CD4-positive, alpha-beta memory T cell (primary cell): ENCODE measurements around the gene SLMAP. TPM values are rescaled to one million over a fixed set of nuclear protein-coding genes. Genes with fewer than 3 reads are reported as not detected.

Source experiments
- CTCF ChIA-PET: fragments of 350-600 bp; sonication (Branson Sonifier 250); formaldehyde crosslinking; loops from one replicate; lab custom pipeline; 2021; ENCODE audit warnings: inconsistent platforms; ENCODE audit not compliant: partially characterized antibody; lab: Charles Lee
- POLR2A ChIA-PET: fragments of 350-600 bp; sonication (Branson Sonifier 250); formaldehyde crosslinking; loops from one replicate; lab custom pipeline; 2021; ENCODE audit not compliant: partially characterized antibody; lab: Charles Lee
- DNase-seq, 5 donors: peaks; one replicate each; pipeline versions ENCODE4 v3.0.0 to v3.0.0-alpha.2; 2020 to 2022; ENCODE audit warnings: mixed read lengths in 1 of 5
- H3K27ac ChIP-seq: one replicate; pipeline ENCODE4 v1.7.0; 2013; ENCODE audit warnings: low read depth, low read length
- H3K27me3 ChIP-seq: 2 replicates; pipeline ENCODE4 v1.7.0; 2013; ENCODE audit warnings: mild to moderate bottlenecking, low read length, moderate library complexity; ENCODE audit not compliant: insufficient read depth
- H3K36me3 ChIP-seq: 2 replicates; pipeline ENCODE4 v1.7.0; 2013; ENCODE audit warnings: mild to moderate bottlenecking, low read length, moderate library complexity; ENCODE audit not compliant: insufficient read depth
- H3K4me1 ChIP-seq: 2 replicates; pipeline ENCODE4 v1.7.0; 2013; ENCODE audit warnings: mild to moderate bottlenecking, low read length, moderate library complexity; ENCODE audit not compliant: insufficient read depth
- H3K4me3 ChIP-seq, 2 donors: one replicate each; pipeline ENCODE4 v1.7.0; 2013; ENCODE audit warnings: low read length in 2 of 2, mild to moderate bottlenecking in 1 of 2
- H3K9me3 ChIP-seq, 2 donors: one replicate each; pipeline ENCODE4 v1.7.0; 2013; ENCODE audit warnings: low read length in 2 of 2, control low read depth in 1 of 2; ENCODE audit not compliant: control insufficient read depth in 1 of 2
- H3K27ac Mint-ChIP-seq, 7 donors: one replicate each; pipeline ENCODE4 v1.8.0; 2020 to 2021; ENCODE audit warnings: mixed read lengths in 7 of 7, mild to moderate bottlenecking in 6 of 7, inconsistent platforms in 3 of 7, moderate library complexity in 3 of 7
- H3K27me3 Mint-ChIP-seq, 2 donors: one replicate each; pipeline ENCODE4 v1.8.0; 2020 to 2021; ENCODE audit warnings: mixed read lengths in 2 of 2
- H3K36me3 Mint-ChIP-seq, 2 donors: one replicate each; pipeline ENCODE4 v1.8.0; 2020 to 2021; ENCODE audit warnings: mixed read lengths in 2 of 2, inconsistent platforms in 1 of 2, mild to moderate bottlenecking in 1 of 2
- H3K4me1 Mint-ChIP-seq, 4 donors: one replicate each; pipeline ENCODE4 v1.8.0; 2020 to 2021; ENCODE audit warnings: mixed read lengths in 4 of 4, mild to moderate bottlenecking in 1 of 4
- H3K4me3 Mint-ChIP-seq, 8 donors: one replicate each; pipeline ENCODE4 v1.8.0; 2020 to 2021; ENCODE audit warnings: mixed read lengths in 8 of 8, mild to moderate bottlenecking in 7 of 8, moderate library complexity in 6 of 8, inconsistent platforms in 3 of 8
- H3K9me3 Mint-ChIP-seq, 8 donors: one replicate each; pipeline ENCODE4 v1.8.0; 2020 to 2021; ENCODE audit warnings: mixed read lengths in 8 of 8, mild to moderate bottlenecking in 5 of 8, inconsistent platforms in 3 of 8, moderate library complexity in 1 of 8
- intact Hi-C: fragments of 100-400 bp; cut with micrococcal nuclease; formaldehyde crosslinking; loops from one replicate; pipeline ENCODE4 v1.15.1; 2023
- polyA plus RNA-seq, 2 donors: library from polyadenylated mRNA; unstranded; fragments of 300-500 nt; fragmentation: Illumina TruSeq; gene quantifications; one replicate each; pipeline ENCODE4 v1.2.3, GENCODE V29; 2021
- total RNA-seq, 2 experiments: library from RNA; stranded (reverse); gene quantifications; one replicate each; pipeline ENCODE4 v1.2.3, GENCODE V29; 2021

SLMAP gene, protein sequence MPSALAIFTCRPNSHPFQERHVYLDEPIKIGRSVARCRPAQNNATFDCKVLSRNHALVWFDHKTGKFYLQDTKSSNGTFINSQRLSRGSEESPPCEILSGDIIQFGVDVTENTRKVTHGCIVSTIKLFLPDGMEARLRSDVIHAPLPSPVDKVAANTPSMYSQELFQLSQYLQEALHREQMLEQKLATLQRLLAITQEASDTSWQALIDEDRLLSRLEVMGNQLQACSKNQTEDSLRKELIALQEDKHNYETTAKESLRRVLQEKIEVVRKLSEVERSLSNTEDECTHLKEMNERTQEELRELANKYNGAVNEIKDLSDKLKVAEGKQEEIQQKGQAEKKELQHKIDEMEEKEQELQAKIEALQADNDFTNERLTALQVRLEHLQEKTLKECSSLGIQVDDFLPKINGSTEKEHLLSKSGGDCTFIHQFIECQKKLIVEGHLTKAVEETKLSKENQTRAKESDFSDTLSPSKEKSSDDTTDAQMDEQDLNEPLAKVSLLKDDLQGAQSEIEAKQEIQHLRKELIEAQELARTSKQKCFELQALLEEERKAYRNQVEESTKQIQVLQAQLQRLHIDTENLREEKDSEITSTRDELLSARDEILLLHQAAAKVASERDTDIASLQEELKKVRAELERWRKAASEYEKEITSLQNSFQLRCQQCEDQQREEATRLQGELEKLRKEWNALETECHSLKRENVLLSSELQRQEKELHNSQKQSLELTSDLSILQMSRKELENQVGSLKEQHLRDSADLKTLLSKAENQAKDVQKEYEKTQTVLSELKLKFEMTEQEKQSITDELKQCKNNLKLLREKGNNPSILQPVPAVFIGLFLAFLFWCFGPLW
- total RNA-seq, result 10 to 100 TPM; 58.6 to 69.0 TPM
- 10 to 100 TPM; 17.5 to 27.4 TPM for polyA plus RNA-seq

DNA sequence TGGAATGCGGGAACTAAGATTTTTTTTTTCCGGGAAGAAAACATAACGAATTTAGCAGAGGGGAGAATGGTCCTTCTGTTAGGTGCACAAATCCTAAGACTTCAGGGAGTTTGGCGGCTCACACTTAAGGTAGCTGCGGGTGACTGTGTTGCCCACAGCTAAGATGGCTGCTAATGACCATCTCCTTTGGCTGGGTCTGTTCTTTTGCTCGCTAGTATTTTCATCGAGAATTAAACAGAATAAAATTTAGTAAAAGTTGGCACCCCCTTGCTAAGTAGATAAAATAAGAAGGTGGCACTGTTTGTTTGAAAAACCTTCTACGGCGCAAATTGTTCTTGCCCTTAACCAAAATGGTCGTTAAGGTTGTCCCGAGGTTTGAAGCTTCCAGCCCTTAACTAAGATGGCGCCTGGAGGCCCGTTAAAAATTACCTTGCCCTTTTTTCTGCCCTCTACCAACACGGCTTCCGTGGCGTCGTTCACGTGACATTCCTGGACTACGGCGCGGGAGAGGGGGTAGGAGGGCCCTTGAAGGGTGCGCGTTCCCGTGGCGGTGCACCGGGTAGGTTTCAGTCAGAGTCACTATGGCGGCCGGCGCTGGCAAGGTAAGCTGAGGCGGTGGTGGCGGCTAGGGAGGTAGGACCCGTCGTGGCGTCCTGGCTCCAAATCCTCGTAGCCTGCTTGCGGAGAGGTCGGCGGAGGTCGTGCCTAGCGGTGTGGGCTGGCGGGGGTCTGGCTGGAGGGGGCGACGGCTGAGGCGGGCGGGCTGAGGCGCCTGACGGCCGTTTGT, at the start of gene SLMAP:
TSS of gene SLMAP (plus strand) at position 569 of the 787 bp plus-strand sequence. CDS start 1,343 bp downstream, outside the sequence.
- H3K4me3 ChIP-seq, result peak within 1 kb of the TSS; percentile 40 to 81
- no peaks in the 10 kb centered on the region for H3K9me3 Mint-ChIP-seq
- H3K27me3 Mint-ChIP-seq, result no peaks in the 10 kb centered on the region
- intact Hi-C loops, result loop anchor here (1.0 to 5.0 kb wide), 7 partner anchors 46 to 528 kb away; partner anchors contain the start of genes ARF4, DENND6A and PDE12
- no peaks in the 10 kb centered on the region for H3K27me3 ChIP-seq
- H3K36me3 Mint-ChIP-seq, result peaks cover 18 to 29% of the 10 kb centered on the region in 2 donors
- peak within 1 kb of the TSS; percentile 86 to 98 (median 96) for H3K27ac Mint-ChIP-seq
- peaks cover 20 to 49% (median 35%) of the 10 kb centered on the region in 4 donors for H3K4me1 Mint-ChIP-seq
- no peaks in the 10 kb centered on the region for H3K36me3 ChIP-seq
- peak within 1 kb of the TSS; percentile 77 for H3K27ac ChIP-seq
- ChIA-PET POLR2A (interaction anchor here (0.6 to 3.5 kb wide), 22 partner anchors 9 to 1199 kb away, joined by 3 to 57 read pairs (median 4); partner anchors contain the start of genes ARF4, CCDC66, DENND6A and PDE12), CTCF (interaction anchor here (0.8 to 1.3 kb wide), 3 partner anchors 158 to 358 kb away, joined by 3 to 4 read pairs (median 3); partner anchors contain the start of genes ARF4 and PDE12)
- H3K4me1 ChIP-seq, result peaks cover 39% of the 10 kb centered on the region
- DNase-seq, result peak; percentile 94 to 98 (median 95)
- H3K9me3 ChIP-seq, result no peaks in the 10 kb centered on the region
- H3K4me3 Mint-ChIP-seq, result peak within 1 kb of the TSS; percentile 96 to 99 (median 98)

DNA sequence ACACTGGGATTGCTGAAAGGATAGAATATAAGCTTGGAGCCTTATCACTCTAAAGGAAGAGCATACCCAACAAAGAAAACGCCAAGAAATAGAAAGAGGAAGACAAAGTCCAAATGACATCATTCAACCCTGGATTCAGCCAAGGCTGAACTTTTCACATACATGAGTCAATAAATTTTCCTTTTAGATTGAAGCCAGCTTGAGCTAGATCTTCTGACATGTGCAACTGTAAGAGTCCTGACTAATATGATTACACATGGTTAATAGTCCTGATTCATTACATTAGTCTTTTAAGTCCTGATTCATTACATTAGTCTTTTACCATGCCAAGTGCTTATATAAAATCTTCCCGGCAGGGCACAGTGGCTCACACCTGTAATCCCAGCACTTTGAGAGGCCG, 49.6 kb upstream of the SLMAP start:
- Histone ChIP-seq H3K36me3 (no peaks in the 10 kb centered on the region), H3K27me3 (no peaks in the 10 kb centered on the region), H3K27ac (no peak overlapping the region), H3K9me3 (no peaks in the 10 kb centered on the region), H3K4me3 (no peak overlapping the region), H3K4me1 (no peaks in the 10 kb centered on the region)
- no peaks in the 10 kb centered on the region for H3K36me3 Mint-ChIP-seq
- no peak for DNase-seq
- intact Hi-C loops, result no loop called here
- peaks cover 0 to 4% (median 0%) of the 10 kb centered on the region in 4 donors for H3K4me1 Mint-ChIP-seq
- ChIA-PET POLR2A (interaction anchor here (1.3 kb wide), 1 partner anchor 14 kb away, joined by 3 read pairs; the partner anchor contains the start of gene DENND6A), CTCF (no interaction called here)
- H3K9me3 Mint-ChIP-seq, result peaks cover 0 to 1% (median 0%) of the 10 kb centered on the region in 8 donors
- peaks cover 2 to 3% of the 10 kb centered on the region in 2 donors for H3K27me3 Mint-ChIP-seq
- no peak overlapping the region for H3K4me3 Mint-ChIP-seq
- H3K27ac Mint-ChIP-seq, result peak overlapping the region in 1 of 7 donors; percentile 5

DNA sequence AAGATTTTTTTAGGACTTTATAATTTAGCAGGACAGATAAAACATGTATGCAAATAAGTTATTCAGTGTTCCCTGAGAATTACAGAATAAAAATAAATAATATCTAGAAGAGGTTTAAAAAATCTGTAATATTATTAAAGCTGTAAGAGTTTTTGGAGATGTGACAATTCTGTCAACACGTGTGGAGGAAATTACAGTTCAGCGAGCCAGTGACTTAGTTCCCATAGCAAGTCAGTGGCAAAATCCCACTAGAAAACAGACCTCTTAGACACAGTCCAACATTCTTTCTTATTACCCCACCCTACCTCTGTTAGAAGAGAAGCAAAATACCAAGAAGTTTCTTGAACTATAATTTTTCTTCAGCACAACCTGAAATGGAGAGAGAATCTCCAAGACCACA, 47.1 kb upstream of the SLMAP start:
- Histone ChIP-seq H3K36me3 (no peaks in the 10 kb centered on the region), H3K4me3 (no peak overlapping the region), H3K9me3 (no peaks in the 10 kb centered on the region), H3K27ac (no peak overlapping the region), H3K4me1 (no peaks in the 10 kb centered on the region), H3K27me3 (no peaks in the 10 kb centered on the region)
- DNase-seq, result no peak
- intact Hi-C loops, result no loop called here
- CTCF ChIA-PET, result interaction anchor here (1.0 kb wide), 1 partner anchor 14 kb away, joined by 3 read pairs; no protein-coding TSS in a partner anchor
- H3K36me3 Mint-ChIP-seq, result no peaks in the 10 kb centered on the region
- POLR2A ChIA-PET, result no interaction called here
- H3K27me3 Mint-ChIP-seq, result peaks cover 2 to 3% of the 10 kb centered on the region in 2 donors
- H3K4me3 Mint-ChIP-seq, result no peak overlapping the region
- no peak overlapping the region for H3K27ac Mint-ChIP-seq
- peaks cover 0 to 4% (median 0%) of the 10 kb centered on the region in 4 donors for H3K4me1 Mint-ChIP-seq
- no peaks in the 10 kb centered on the region for H3K9me3 Mint-ChIP-seq

DNA sequence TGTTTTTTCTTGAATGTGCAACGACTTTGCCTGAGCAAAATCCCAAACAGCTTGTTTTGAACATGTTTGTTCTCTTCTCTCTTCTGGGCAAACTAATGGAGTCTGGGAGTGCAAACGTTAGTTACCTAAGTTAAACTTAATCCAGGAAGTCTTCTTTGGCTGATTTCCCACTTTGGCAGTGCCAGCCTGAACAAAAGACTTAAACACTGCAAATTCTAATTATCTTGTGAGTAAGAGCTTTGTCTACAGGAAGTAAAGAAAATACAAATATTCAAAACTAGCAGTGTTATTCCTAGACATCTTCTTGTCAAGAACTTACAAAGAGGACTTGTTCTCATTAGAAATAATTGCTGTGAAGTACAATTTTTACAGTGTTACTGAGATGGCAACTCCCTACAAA, 46.5 kb upstream of the SLMAP start:
- H3K36me3 ChIP-seq, result no peaks in the 10 kb centered on the region
- CTCF ChIA-PET, result no interaction called here
- Mint-ChIP-seq H3K27me3 (peaks cover 2 to 3% of the 10 kb centered on the region in 2 donors), H3K27ac (peak overlapping the region in 2 of 7 donors; percentile 32 to 42), H3K4me1 (peaks cover 0 to 4% (median 0%) of the 10 kb centered on the region in 4 donors), H3K9me3 (no peaks in the 10 kb centered on the region), H3K36me3 (no peaks in the 10 kb centered on the region), H3K4me3 (no peak overlapping the region)
- no peaks in the 10 kb centered on the region for H3K4me1 ChIP-seq
- H3K4me3 ChIP-seq, result no peak overlapping the region
- no peak for DNase-seq
- no peaks in the 10 kb centered on the region for H3K9me3 ChIP-seq
- H3K27ac ChIP-seq, result no peak overlapping the region
- H3K27me3 ChIP-seq, result no peaks in the 10 kb centered on the region
- intact Hi-C loops, result no loop called here
- POLR2A ChIA-PET, result interaction anchor here (1.0 kb wide), 1 partner anchor 17 kb away, joined by 3 read pairs; the partner anchor contains the start of gene DENND6A

DNA sequence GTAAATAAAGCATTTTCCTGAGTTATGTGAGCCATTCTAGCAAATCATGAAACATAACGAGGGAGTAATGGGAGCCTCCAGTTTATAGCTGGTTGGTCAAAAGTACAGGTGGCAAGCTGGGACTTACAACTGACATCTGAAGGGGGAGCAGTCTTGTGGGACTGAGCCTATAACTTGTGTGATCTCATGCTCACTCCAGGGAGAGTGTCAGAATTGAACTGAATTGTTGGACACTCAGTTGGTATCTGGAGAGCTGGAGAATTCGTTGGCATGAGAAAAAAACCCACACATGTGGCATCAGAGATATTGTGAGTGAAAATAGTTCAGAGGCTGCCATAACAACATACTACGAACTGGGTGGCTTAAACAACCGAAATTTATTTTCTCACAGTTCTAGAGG, 40.4 kb upstream of the SLMAP start:
- CTCF ChIA-PET, result no interaction called here
- Mint-ChIP-seq H3K9me3 (no peaks in the 10 kb centered on the region), H3K27ac (no peak overlapping the region), H3K4me3 (no peak overlapping the region), H3K27me3 (peaks cover 0 to under 1% of the 10 kb centered on the region in 2 donors), H3K4me1 (no peaks in the 10 kb centered on the region), H3K36me3 (no peaks in the 10 kb centered on the region)
- no peaks in the 10 kb centered on the region for H3K9me3 ChIP-seq
- intact Hi-C loops, result no loop called here
- POLR2A ChIA-PET, result no interaction called here
- H3K4me1 ChIP-seq, result no peaks in the 10 kb centered on the region
- no peak overlapping the region for H3K4me3 ChIP-seq
- no peaks in the 10 kb centered on the region for H3K36me3 ChIP-seq
- no peak overlapping the region for H3K27ac ChIP-seq
- no peaks in the 10 kb centered on the region for H3K27me3 ChIP-seq
- no peak for DNase-seq

DNA sequence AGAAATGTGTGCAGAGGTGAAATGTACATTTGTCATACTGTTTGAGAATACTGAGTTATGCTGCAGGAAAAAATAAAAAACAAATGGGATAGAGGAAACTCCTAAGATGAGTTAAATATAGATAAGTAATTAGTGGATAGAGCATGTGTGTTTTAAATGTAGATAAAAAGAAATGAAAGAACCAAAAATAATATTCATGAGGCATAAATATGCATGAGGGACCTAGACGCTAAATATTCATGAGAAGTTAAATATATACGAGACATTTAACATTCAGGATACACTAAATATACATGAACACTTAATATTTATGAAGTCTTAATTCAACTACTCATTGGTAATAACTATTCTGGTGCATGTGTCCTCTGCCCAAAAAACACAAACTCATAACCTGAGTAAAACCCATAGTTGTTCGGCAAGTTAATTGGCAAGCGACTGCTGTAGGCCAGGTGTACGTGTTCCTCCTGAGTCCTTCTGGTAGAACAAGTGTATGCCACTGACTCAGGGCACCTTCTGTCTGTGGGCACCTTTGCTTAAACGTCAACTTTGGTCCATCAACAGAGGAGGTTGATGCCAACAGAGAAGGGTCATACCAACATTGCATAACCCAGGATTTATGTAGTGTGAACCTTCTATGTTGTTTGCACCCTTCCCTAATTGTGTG, 38.8 kb upstream of the SLMAP start:
- Mint-ChIP-seq H3K4me3 (no peak overlapping the region), H3K36me3 (no peaks in the 10 kb centered on the region)
- POLR2A ChIA-PET, result no interaction called here

More for the DNA sequence above, 38.8 kb upstream of the SLMAP start:
- no peak for DNase-seq
- no peak overlapping the region for H3K27ac Mint-ChIP-seq
- H3K9me3 Mint-ChIP-seq, result no peaks in the 10 kb centered on the region
- intact Hi-C loops, result no loop called here
- Histone ChIP-seq H3K36me3 (no peaks in the 10 kb centered on the region), H3K27me3 (no peaks in the 10 kb centered on the region), H3K4me1 (no peaks in the 10 kb centered on the region), H3K27ac (no peak overlapping the region), H3K9me3 (no peaks in the 10 kb centered on the region), H3K4me3 (no peak overlapping the region)
- H3K27me3 Mint-ChIP-seq, result no peaks in the 10 kb centered on the region
- CTCF ChIA-PET, result no interaction called here
- no peaks in the 10 kb centered on the region for H3K4me1 Mint-ChIP-seq
